CD4-positive, alpha-beta T cell treated with Interferon gamma for 1 hour (primary cell): Measurements from ENCODE around the gene PAIP2.
"Not testable (repeated sequence)": the region's sequence is repeated elsewhere in the genome, so short reads cannot be mapped to it uniquely, and the experiment has no call there.

Experiments
- DNase-seq: peaks from one replicate; pipeline ENCODE4 v3.0.0-alpha.2; 2020

The PAIP2 gene

DNA sequence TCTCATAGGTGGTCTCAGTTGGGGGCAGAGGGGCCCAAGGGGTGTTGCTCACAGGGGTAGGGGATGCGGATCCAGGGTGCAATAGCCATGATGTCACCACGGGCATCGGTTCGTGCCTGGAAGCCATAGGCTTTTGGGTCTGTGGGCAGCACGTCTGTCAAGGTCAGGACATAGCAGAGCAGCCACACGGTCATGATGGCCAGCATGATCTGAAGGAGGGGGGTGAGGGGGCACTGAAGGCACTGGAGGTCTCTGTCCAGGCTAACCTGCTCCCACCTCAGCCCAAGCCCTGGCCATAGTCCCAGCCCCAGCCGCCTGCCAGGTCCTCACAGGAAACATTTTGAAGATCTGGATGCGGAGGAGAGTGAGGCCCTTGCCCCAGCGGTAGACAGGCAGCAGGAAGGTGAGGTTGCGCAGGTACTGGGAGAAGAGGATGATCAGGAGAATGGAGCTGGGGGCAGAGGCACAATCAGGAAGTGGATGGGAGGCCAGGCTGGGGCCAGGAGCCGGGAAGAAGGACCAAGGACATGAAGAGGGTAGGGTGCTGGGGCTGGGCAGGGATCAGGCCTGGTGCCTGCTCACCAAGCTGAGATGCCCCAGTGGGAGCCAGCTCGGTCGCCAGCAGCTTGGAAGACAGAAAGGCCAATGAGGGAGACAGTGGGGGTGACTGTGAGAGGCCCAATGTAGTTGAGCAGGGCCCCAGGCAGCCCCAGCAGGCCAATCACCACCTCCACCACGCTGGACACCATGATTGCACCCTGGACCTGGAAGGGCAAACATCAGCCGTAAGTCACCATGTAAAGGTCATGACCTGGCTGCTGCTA lies 38.2 kb downstream of the PAIP2 start:
- no peak for DNase-seq

DNA sequence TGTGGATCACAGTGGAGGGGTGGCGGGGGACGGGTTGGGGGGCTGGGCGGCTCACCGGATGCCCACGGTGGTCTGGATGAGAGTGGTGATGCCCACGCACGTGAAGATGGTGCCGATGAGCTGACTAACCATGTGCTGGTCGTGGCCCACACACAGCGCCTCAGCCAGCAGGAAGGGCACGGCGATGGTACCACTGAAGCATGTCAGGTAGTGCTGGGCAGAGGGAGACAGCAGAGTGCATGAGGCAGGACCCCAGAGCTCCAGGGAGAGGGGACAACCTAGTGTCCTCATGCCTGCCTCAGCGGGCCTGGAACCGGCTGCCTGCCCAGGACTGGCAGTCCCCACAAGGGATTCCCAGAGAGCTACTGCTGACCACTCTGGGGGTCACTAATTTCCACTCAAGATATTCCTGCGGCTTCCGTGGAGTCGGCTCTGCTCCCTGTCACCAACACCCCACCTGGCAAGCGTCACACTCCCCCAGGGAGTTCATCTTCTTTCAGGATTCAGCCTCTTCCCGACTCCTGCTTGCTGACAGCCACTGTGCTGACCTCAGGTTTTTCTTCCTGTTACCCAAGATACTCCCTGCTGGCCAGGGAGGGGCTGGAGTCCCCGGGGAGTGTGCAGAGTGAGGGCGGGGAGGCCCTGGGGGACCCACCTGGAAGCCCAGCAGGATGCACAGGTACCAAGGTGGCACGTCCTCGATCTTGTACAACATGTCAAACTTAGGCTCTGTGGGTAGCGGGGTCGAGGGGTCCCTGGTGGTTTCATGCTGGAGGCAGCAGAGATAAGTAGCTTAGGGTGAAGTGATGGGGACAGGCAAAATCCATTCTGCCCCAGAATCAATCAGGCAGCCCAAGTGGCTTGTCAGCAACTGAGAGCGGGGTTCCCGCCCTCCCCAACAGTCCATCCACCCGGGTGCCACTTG lies 40.4 kb downstream of the PAIP2 start:
- DNase-seq: no peak

DNA sequence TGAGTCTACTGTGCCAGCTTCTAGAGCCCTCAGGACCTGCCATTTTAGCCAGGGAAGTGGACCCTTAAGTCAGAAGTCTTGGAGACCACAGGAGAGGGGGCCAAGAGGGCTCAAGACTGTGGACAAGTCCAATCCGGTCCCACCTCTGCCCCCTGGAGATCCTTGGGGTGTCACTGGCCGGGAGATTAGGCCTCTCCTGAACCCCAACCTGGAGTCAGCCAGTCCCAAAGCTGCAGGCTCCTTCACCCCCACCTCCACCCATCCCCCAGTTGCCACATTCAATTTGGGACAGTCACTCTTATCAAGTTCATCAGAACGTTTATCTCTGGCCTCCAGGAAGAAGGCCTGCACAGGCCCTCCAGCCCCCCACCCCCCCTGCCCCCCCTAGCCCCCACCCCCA lies 41.2 kb downstream of the PAIP2 start:
- DNase-seq: no peak

DNA sequence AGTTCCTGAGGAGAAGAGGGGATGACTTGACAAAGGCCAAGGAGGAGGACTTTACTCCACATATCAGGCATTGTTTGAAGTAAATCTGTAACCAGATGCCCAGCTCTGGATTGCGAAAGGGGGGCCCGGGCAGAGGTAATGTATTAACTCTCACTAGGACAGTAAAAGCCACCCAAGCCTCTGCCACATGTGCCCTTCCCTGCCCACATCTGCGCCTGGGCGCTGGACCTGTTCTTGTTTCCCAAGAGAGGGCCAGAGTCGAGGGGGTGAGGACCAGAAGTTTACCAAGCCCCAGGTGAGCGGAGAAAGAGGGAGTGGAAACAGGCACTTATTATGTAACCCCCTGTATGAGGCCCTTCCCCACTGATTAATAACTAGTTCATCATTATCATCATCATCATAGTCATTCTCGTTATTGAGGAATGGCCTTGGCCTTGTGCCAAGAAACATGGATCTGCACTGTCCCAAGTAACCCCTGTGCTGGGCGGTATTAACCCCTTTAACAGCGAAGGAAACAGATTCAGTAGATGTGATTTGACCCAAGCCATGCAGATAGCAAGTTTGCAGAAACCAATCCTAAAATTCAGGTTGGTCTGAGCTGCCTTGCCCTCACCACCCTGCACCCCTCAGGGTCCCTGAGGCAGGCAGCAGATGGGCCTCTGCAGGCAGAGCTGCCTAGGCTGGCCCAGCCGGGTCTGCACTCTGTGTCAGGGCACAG lies 41.8 kb downstream of the PAIP2 start, which contains the start of gene SLC23A1:
Gene SLC23A1, minus strand, starts transcription at position 23 of the 718 bp plus-strand sequence. CDS start 44 bp downstream, outside the sequence.
- no peak for DNase-seq

DNA sequence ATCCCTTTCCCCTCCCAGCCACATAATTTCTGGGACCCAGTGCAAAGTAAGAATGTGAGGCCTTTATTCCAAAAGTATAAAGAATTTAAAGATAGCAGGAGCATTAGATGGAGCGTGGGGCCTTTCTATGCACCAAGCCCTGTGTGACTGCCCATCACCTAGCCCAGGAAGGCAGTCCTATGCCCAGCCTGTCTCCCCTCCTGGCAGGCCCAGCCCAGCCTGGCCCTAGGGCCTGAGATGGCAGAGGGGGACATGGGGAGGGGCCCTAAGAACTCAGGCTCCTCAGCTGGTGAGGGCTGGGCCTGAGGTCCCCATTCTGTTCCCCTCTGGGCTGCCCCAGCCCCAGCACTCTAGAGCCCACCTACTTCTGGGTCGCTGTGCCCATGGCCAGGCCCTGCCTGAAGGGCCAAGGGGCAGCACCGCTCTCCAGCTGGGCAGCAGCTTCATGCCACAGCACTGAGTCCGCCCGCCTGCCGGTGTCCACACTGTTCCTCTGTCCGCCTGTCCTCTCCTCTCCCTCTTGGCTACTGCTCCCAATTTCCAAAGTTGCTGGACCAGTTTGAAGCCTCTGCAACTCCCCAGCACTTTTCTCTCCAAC lies 42.4 kb downstream of the PAIP2 start:
- no peak for DNase-seq

DNA sequence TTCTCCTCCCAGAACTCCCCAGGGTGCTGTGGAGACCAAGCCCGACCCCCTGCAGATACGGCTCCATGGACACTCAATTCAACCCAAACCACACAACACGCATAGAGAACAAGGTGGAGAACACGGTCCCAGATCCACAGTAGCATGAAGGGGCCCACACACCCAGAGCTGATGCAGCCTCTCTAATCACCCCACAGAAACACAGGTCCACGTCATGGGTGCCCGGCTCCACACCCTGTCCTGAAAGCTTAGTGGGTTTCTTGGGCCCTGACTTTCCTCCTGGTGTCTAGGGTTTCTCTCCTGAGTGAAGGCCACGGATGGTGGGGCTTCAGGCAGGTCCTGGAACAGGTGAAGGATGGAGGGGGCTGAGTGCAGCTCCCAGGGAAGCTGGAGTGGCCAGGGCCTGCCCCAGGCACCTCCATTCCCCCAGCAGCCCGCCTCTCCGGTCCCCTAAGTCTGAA lies 43.0 kb downstream of the PAIP2 start:
- DNase-seq: no peak

DNA sequence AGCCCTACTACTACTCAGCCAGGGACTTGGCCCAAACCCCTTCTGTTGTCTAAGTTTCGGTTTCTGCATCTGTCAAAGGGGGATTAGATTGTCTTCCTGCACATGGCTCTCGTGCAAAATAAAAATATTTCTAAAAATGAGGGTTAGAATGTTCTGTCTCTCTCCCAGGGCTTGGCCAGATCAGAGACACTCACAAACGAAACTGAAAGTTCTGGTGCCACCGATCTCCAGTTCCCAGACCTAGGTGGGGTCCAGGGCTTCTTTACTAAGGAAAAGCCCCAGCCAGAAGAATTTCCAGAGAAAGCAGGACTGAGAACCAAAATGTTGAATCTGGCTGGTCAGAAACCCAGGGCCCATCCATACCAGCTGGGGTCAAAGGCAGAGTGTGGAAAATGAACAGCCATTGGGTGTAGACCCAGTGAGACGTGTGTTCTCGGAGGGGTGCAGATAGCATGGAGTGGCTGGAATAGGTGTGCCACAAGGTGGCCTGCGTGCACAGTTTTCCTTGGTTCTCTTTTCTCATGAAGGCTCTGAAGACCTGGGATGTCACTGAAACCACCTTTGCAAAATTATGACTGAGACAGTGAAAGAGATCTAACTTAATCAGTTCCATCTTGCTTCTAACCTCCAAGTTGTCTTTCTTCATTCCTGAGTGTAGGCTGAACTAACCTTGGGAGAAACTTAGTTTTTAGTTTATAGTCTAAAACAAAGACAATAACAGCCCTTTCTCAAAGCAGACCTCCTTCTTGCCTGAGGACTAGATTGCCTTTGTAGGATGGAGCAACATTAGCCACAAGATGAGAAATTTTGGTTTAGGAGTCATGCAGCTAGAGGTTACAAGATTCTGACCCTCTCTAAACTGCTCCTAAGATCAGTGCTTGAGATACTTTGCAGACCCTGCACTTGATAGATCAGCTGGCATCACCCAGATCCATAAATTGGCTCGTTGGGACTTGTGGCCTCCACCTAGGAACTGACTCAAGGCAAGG lies 43.7 kb downstream of the PAIP2 start:
- no peak for DNase-seq

DNA sequence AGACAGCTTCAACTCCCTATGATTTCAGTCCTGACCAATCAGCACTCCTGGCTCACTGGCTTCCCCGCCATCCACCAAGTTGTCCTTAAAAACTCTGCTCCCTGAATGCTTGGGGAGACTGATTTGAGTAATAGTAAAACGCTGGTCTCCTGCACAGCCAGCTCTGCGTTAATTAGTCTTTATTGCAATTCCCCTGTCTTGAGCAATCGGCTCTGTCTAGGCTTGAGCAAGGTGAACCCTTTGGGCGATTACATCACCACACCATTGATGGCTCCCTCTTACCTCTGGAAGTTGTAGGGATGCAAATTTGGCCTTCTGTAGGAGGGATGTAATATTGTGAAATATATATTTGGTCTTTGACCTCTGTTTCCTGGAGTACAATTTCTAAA lies 44.4 kb downstream of the PAIP2 start:
- no peak for DNase-seq

DNA sequence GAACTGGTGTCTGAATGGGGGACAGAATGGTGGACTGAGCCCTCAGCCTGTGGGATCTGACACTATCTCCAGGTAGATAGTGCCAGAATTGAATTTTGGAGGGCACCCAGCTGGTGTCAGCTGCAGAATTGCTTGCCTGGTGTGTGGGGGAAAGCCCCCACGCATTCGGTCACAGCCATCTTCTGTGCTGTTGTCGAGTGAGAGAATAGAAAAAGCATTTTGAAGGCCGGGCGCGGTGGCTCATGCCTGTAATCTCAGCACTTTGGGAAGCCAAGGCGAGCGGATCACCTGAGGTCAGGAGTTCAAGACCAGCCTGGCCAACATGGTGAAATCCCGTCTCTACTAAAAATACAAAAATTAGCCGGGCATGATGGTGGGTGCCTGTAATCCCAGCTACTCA lies 45.3 kb downstream of the PAIP2 start:
- DNase-seq: not testable (repeated sequence)

DNA sequence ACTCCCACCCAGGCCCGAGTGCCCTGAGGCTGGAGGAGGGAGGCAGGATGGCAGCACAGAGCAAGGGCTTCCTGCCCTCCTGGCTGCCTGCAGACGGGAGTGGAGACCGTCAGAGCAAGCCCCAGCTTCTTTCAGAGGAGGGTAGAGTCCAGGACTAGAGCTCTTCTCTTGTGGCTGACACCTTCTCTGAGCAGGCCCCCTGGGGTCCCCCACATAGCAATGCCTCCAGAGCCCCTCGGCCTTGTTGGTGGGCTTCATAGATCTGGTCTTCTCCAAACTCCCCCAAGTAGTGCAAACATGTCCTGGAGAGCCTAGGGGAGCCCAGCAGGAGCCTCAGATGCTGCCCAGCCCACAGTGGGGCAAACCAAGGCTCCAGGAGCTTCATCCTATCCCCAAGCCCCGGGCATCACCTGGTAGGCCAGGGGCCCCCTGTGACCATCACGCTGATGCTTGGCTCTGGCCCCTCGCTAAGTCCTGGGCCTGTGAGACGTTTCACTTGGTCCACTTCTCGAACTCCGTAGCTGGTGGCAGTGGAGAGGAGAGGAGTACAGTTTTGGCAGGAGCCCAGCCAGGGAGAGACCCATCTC lies 46.0 kb downstream of the PAIP2 start:
- no peak for DNase-seq

DNA sequence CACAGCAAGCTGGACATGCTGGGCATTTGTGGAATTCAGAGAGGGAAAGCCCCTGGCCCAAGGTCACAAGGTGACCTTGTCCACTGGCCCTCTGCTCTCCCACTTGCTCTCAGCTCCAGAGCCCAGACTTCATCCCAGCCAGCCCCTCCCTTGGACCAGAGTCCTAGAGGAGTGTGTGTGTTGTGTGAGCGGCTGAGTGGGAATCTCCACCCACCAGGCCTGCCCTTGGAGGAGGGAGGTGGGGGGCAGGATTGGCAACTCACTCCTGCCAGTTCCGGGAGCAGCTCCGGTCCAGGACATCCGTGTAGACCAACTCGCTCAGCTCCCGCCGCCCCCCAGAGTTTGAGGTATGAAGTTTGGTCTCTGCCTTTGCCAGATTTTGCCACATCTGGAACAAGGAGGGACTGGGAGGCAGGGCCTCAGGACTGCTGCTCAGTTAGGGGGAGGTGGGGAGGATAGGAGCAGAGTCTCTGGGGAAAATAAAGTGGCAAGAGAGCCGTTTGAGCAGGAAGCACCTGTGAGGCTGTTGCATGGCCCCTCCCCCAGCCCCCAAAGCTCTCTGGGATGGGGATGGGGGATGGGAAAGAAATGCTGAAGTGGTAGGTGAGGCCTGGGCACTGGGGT lies 46.7 kb downstream of the PAIP2 start:
- peak; percentile 67 for DNase-seq

DNA sequence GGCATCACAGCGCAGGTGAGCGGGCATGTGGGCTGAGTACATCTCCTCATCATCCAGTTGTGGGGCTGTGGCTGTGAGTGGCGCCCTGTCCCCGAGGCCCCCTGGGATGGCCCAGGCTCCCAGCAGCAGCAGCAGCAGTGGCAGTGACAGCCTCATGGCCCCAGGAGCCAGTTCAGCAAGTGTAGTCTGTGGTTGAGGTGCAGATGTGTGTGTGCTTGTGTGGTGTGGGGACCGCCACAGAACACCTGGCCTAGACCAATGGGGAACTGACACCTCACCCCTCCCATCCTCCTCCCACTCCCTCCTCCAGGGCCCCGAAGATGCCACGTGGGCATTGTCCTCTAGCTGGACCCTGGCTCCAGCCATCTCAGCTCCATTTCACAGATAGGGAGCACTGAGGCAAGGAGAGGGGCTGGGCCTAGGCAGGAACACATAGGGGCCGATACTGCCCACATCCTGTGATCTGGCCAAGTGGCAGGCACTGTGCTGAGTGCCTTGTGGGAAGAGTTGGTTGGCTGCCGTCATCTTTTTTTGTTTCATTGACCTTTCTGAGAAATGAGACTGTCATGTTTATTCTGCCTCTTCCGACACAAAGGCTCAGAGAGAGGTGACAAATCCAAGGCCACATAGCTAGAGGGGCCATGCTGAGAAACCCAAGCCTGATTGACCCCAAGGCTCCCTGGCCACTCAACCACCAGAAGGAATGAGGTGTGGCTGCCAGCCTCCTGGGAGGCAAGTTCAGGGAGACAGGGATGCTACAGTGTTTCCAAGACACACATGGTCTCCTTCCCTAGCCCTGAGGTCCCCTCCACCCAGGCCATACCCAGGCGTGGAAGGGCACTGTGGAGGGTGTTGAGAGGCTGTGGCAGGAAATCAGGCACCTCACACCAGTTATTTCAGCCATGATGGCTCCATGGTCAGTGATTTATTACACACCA lies 48.3 kb downstream of the PAIP2 start, which contains the start of gene MZB1:
Gene MZB1, minus strand, starts transcription at position 213 of the 938 bp plus-strand sequence. Its CDS starts 57 bp downstream, at position 156.
- peak; percentile 85 for DNase-seq

DNA sequence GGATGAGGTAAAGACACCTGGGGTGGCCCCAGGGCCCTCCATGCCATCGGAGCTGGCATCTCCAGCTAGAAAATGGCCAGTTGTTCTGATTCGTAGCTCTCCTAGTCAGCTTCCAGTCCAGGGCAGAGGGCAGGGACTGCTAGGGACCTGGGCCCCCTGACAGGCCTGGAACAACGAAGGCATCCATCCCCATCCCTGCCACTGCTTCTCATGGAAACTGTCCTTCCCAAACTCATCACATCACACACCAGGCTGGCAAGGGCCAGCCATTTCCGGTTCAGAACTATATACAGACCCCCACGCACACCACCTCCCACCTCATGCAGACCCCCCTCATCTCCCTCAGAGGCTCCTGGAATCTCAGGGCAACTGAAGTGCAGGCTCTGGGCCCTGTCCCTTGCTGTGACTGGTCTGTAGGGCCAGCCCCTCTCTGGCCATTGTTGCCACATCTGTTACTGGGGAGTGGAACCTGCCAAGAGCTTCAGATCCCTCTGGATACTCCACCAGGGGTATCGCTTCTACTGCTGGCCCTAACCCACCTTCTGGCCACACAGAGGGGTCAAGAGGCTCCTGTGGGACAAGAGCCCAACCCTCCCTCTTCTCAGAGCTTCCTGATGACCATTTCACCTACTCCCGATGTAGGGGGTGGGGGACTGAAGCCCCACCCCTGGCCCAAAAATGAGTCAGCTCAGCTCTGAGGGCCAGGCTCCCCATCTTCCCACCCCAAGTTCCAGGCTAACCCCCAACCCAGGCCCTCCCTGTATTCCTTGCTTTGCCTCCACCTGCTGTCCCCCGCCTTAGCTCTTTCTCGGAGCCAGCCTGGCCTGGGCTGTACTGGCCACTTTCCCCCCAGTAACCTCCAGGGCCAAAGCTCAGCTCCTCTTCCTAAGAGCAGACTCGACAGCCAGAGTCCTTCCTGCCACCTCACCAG lies 49.2 kb downstream of the PAIP2 start:
- DNase-seq: no peak

DNA sequence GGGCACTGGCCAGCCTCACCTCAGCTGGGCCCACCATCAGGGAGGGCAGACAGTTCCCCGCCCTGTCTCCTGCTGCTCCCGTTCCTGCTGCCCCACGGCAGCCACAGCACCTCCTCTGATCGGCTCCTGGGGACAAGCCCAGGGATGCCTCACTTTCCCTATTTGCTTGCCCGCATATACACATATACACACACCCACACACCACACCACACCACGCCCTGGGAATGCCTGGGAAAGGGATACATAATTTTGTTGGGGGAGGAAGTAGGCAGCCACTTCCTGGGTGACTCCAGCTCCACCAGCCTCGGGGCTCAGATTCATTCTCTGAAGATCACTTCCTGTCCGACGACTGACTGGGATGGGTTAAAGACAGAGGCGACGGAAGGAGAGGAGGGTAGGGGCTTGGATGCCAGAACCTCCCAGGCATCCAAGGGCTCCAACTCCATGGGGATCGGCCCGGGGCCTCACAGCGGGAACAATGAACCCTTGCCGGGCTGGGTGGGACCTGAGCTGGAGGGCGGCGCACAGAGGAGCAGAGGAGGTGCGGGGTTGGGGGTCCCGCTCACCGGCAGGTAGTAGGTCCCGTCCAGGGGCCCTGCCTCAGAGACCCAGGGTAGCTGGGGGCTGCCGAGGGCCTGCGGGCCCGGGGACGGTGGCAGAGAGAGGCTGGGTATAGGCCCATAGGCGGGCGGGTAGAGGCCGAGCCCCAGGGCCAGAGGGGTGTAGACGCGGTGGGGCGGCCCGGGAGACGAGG lies 50.1 kb downstream of the PAIP2 start:
- DNase-seq: no peak

DNA sequence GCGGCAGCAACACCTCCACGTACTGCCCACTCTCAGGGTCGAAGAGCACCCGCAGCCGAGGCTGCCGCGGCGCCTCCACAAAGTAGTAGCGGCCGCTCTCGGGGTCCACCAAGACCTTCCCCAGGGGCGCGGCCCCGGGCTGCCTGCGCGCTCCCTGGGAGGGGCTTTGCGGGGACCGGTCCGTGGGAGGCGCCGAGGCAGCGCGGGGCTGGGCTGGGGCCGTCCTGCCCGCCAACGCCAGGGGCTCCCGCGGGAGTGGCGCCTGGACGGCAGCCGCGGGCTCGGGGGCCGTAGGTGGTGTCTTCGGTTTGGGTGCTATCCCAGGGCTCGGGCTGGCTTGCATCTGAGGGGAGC lies 50.6 kb downstream of the PAIP2 start:
- DNase-seq: no peak

DNA sequence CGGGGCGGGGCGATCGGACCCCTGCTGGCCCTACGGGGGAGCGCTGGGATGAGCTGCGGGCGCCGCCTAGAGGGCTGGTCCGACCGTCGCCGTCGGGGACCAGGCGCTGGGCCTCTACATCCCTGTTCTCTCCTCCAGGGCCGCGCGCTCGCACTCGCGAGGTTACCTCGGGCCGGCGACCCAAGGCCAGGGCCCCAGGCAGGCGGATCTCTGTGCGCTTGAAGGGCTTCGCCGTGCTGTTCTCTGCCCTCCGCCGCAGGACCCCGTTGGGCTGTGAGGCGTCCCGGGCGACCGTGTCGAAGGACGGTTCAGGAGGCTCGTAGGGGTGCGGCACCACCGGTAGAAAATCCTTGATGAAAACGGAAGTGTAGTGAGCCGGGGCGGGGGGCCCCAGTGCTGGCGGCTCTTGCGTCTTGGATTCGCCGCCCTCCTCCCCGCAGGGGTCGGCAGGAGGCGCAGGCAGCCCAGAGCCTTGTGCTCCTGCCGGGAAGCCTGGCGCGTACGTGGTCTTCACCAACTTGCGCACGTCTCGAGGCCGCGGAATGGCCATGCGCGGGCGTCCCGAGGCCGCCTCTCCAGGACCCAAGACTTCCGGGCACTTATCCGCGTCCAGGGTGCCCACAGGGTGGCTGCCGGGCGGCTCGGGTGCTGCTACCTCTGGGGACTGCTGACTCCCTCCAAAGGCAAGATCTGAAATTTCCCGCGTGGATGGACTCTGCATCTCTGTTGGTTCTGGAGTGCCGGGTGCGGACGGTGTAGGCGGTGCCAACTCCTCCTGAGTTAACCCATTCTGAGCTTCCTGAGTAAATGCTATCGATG lies 51.2 kb downstream of the PAIP2 start:
- peak; percentile 79 for DNase-seq
